Activated CD8-positive, alpha-beta memory T cell treated with anti-CD3 and anti-CD28 coated beads, Interleukin-2, amount 50 U/mL, for 24 hours (primary cell): Measurements from ENCODE around the gene PTPRE.

Experiments
- DNase-seq: peaks from one replicate; pipeline ENCODE4 v3.0.0-alpha.2; 2020; ENCODE audit errors: extremely low read depth

Gene PTPRE

DNA sequence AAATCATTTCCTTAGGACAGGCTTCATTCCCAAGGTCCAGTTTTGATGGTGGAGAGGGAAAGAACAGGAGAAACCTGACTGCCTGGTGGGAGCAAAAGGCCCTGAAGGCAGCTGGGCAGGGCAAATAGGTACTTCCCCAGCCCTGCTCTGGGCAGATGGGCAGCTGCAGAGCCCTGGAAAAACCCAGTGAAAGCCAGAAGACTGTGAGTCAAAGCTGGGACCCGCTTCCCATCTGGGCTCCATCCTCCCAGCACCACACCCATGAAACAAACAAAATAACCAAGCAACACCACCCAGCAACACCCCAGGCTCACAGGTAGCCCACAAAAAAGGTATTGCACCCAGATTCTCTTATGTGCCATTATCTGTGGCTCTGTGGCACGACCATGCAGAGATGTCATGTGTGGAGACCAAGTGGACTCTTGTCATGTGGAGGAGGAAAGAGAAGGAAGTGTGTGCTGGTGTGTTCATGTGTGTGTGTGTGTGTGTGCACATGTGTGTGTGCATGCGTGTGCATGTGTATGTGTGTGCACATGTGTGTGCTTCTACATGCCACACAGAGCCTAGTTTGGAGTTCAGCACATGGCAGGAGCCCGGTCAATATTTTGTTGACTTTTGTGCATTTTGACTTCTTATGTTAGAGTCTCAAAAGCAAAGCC, 24.0 kb upstream of the PTPRE start:
- no peak for DNase-seq

GRCh38 chr10:127883516-127883915, 23.4 kb upstream of the PTPRE start:
- DNase-seq, result no peak

GRCh38 chr10:127884501-127884900, 22.4 kb upstream of the PTPRE start:
- DNase-seq, result no peak

GRCh38 chr10:127886371-127887051, 20.4 kb upstream of the PTPRE start:
- no peak for DNase-seq

GRCh38 chr10:127887541-127888415, 19.1 kb upstream of the PTPRE start:
- no peak for DNase-seq

DNA sequence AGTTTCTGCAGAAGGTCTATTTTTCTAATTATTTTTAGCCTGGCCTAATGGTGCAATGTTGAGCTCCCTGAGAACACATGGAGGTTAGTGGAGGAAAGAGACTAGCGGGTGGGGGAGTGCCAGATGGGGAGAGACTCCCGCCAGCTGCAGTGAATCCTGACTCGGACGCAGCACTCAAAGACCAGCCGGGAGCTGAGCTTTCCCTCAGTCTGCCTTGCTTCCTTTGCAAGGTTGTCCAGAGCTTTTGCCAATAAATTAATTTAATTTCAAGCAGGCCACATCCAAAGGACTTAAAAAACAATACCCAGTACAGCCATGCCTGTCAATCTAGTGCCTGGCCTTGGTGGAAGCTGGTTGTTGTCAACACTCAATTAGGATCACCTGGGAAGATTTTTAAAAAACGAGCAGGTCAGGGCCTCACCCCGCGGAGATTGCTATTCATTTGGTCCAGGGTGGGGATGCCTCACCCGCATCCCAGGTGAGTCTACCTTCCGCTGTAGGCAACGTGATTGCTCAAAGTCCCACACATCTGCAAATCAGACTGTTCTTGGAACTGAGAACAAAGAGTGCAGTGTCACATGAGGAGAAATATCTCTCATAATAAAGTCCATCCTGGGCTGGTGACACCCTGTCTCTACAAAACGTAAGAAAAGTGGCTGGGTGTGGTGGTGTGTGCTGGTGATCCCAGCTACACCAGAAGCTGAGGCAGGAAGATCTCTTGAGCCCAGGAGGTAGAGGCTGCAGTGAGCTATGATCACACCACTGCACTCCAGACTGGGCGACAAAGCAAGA, 18.2 kb upstream of the PTPRE start:
- no peak for DNase-seq

DNA sequence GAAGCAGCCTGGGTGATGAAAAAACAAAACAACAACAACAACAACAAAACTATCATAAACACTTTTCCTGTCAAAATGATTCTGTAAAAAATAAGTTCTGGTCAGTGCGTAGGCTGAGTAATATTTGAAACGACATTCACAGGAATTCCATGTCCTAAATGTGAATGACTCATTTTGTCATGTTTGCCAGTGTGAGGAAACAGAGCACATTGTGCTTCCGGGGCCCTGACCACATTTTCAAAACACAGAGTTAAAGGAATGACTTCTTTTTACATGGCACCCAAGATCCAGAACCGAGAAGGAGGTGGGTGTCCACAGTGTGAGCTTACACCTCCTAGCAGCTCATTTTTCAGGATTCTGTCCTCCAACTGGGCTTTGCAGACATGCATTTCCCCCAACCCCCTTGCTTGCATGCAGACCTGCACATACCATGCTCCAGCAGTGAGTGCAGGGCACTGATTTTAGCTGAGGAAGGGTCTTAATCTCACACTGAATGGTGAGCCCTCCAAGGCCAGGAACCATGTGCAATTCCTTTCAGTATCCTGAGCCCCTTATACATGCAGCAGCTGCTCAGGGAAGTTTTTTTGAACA, 17.2 kb upstream of the PTPRE start:
- DNase-seq, result no peak

GRCh38 chr10:127890216-127890615, 16.7 kb upstream of the PTPRE start:
- DNase-seq, result no peak

GRCh38 chr10:127890832-127891334, 16.0 kb upstream of the PTPRE start:
- no peak for DNase-seq

- no peak for DNase-seq
These were observed 14.2 kb upstream of the PTPRE start, which contains the start of gene CLRN3 for GRCh38 chr10:127892743-127893142. Gene CLRN3 (minus strand): TSS chr10:127892941. CDS start chr10:127892784, 157 bp downstream.

GRCh38 chr10:127894146-127894545, 12.8 kb upstream of the PTPRE start:
- no peak for DNase-seq

- DNase-seq, result no peak
These were observed 10.3 kb upstream of the PTPRE start for GRCh38 chr10:127896590-127896989.

DNA sequence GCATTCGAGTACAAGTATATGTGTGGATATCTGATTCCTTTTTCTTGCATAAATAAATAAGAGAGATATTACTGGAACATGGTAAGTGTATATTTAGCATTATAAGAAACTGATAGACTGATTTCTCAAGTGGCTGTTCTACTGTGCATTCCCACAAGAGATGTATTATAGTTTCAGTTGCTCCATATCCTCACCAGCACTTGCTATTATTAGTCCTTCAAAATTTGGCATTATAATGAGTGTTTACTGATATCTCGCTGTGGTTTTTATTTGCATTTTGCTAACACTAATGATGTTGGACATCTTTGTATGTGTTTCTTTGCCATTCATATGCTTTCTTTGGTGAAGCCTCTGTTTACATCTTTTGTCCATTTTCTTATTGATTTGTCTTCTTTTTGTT, 9.7 kb upstream of the PTPRE start:
- DNase-seq, result no peak

DNA sequence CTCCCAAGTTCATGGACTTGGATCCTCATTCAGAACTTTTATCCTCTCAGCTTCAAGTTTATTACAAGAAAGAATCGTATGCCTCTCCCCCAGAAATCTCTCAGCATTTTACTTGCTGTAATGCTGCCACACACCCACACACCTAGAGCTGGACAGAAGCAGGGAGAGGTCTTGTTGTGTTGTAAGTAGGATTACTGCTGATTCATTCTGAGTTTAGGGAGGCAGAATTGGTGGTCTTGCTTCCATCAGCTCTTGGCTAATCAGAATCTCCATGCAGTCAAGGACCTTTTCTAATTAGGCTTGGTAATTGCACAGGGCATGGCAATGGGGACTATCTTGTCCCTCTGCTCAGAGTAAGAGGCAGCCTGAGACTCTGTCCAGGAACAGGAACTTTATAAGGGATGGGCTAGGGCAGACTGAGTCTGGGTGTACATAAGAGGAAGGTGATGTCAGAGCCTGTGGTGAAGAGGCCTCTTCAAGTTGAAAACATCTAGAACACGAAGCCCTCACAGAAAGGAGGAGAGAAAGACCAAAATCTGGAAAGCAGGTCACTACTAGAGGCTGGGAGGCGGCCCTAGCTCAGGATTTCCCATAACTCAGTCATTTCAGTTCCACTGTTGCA, 7.0 kb upstream of the PTPRE start:
- DNase-seq, result no peak

- DNase-seq, result no peak
These were observed 3.1 kb upstream of the PTPRE start for GRCh38 chr10:127903789-127904188.

GRCh38 chr10:127904311-127905000, 2.4 kb upstream of the PTPRE start:
- no peak for DNase-seq

DNA sequence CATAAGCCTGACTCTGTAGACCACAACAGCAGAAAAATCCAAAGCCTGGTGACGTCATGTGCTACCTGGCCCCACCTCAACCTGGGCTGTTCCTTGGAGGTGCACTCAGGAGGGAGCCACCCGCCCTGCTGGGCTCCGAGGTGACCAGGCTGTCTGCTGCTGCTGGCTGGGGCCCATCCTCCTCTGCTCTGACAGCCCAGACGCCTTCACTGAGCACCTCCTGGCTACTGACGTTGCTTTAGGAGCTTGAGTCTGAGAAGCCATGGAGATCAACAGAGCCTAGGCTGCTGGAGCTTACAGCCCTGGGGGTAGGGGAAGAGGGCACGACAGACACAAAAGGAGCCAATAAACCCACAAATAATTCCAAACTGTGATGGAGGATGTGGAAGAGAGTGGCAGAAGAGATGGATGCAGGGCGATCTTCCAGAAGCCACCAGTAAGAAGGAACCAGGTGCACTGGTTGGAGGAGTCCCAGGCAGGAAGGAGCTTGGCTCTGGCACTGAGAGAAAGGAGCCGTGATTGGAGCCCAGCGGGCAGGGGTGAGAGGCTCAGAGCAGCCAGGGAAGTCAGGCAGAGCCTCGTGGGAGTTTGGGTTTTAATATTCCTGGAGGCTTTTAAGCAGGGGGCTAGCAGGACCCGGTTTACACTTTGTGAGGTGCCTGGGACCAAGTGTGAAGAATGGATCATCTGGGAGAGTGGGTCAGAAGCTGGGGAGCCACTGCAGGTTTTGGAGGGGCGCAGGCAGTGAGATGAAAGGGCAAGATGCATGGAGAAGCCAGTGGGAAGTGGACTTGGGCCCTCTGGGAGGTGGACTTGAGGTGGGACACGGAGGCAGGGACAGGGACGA, 1.7 kb upstream of the PTPRE start:
- no peak for DNase-seq

GRCh38 chr10:127905848-127906261, 1.0 kb upstream of the PTPRE start:
- no peak for DNase-seq
